H1 (cell line): ENCODE data around the gene PCF11. TPM values are rescaled to one million over a fixed set of nuclear protein-coding genes. Genes with fewer than 3 reads are reported as not detected.

Source experiments
- SRF ChIP-seq: IDR thresholded peaks from 2 replicates; pipeline ENCODE4 v1.6.1; 2011; ENCODE audit warnings: mild to moderate bottlenecking, low read depth, low read length, moderate library complexity
- polyA plus RNA-seq, 7 experiments: library from polyadenylated mRNA; depleted of rRNA in 3 of 7; stranded (reverse) in 5 of 7; unstranded in 2 of 7; fragments of >200 nt in 5 of 7; fragments of 200-250 nt in 2 of 7; gene quantifications; 1 replicate in 5 of 7; 2 replicates in 1 of 7; 4 replicates in 1 of 7; pipeline versions ENCODE4 v1.2.1 to v1.2.3, GENCODE V29; 2011 to 2013; ENCODE audit warnings: missing spikeins in 2 of 7, mixed read lengths in 2 of 7
- total RNA-seq: library from RNA; stranded (reverse); fragmentation: NEBNext Ultra II Directional; extraction: Animal tissue kit (Norgen Biotek cat#: 25700); gene quantifications from 2 replicates; pipeline ENCODE4 v1.2.1, GENCODE V29; 2021

Gene PCF11
- total and polyA plus RNA-seq, 2 of the 8 experiments (the other 6 are each of a cell fraction or from before 2014, with no cell fraction given), result 25.1 to 47.7 TPM

DNA sequence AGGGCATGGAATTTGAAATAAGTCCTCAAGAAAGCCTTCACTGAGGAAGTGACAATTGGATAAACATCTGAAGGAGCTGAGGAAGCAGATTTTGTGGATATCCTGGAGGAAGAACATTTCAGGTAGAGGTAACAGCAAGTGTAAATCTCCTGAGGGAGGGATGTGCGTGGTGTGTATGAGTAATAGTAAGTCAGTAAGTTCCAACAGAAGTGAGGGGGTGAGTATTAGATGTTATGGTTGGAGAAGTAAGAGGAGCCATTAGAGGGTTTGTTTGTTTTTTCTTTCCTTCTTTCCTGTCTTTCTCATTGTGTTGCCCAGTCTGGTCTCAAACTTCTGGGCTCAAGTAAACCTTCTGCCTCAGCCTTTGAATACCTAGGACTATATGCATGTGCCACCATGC lies 65.6 kb downstream of the PCF11 start (continued):
- no peak for TF ChIP-seq SRF
